ENCODE data around the gene OXLD1.

- TF ChIP-seq CTCF (IDR thresholded peaks at IDR 0.05), result no peak
- no peak for TF ChIP-seq POLR2A (IDR thresholded peaks at IDR 0.05)
- no peak for TF ChIP-seq EP300 (IDR thresholded peaks at IDR 0.05)
- TF ChIP-seq POLR2AphosphoS5 (IDR thresholded peaks at IDR 0.05), result no peak
These were observed 10.2 kb downstream of the OXLD1 start, which contains the start of gene PDE6G for GRCh38 chr17:81656118-81656743.
